Epithelial cell of esophagus (primary cell): ENCODE data around the gene ZEB1.
"Not testable (repeated sequence)": the region's sequence is repeated elsewhere in the genome, so short reads cannot be mapped to it uniquely, and the experiment has no call there.

Experiments used
- DNase-seq: peaks from one replicate; pipeline ENCODE4 v3.0.0; 2010; ENCODE audit warnings: low read depth
- H3K4me3 ChIP-seq: 2 replicates; pipeline ENCODE4 v1.5.1; 2011; ENCODE audit warnings: mild to moderate bottlenecking, low read length, control low read depth
- CTCF ChIP-seq: IDR thresholded peaks from 2 replicates; pipeline ENCODE4 v1.5.1; 2011; ENCODE audit warnings: low read depth, mild to moderate bottlenecking, low read length, control low read depth, inconsistent platforms; ENCODE audit not compliant: insufficient read depth; ENCODE audit errors: missing control alignments

The ZEB1 gene

GRCh38 chr10:31347705-31348104, 28.7 kb downstream of the ZEB1 start:
- no peak for DNase-seq
- H3K4me3 ChIP-seq, result no peak overlapping the region
- TF ChIP-seq CTCF, result no peak

- TF ChIP-seq CTCF, result no peak
- no peak for DNase-seq
- no peak overlapping the region for H3K4me3 ChIP-seq
These were observed 31.9 kb downstream of the ZEB1 start for GRCh38 chr10:31350891-31351290.

GRCh38 chr10:31352436-31353226, 33.6 kb downstream of the ZEB1 start:
- TF ChIP-seq CTCF, result no peak
- no peak overlapping the region for H3K4me3 ChIP-seq
- DNase-seq, result peak; percentile 19

GRCh38 chr10:31353574-31353973, 34.6 kb downstream of the ZEB1 start:
- peak; percentile 95 for DNase-seq
- no peak overlapping the region for H3K4me3 ChIP-seq
- TF ChIP-seq CTCF, result peak; percentile 29

GRCh38 chr10:31358688-31359330, 39.8 kb downstream of the ZEB1 start:
- TF ChIP-seq CTCF, result no peak
- H3K4me3 ChIP-seq, result no peak overlapping the region
- DNase-seq, result no peak

- no peak for TF ChIP-seq CTCF
- H3K4me3 ChIP-seq, result no peak overlapping the region
- DNase-seq, result no peak
These were observed 41.0 kb downstream of the ZEB1 start for GRCh38 chr10:31359979-31360378.

- not testable (repeated sequence) for DNase-seq, H3K4me3 ChIP-seq
These were observed 42.5 kb downstream of the ZEB1 start for GRCh38 chr10:31361475-31361874.
